LNCAP (cell line): ENCODE results near the gene RPS6KB2.

ENCODE experiments used
- CTCF ChIP-seq: fragments of 450-650 bp; IDR thresholded peaks from 2 replicates; pipeline ENCODE4 v1.5.1; 2017; ENCODE audit warnings: mild to moderate bottlenecking

RPS6KB2 gene

GRCh38 chr11:67393990-67394389, 34.3 kb upstream of the RPS6KB2 start:
- no peak for TF ChIP-seq CTCF

GRCh38 chr11:67395555-67396258, 32.6 kb upstream of the RPS6KB2 start:
- no peak for TF ChIP-seq CTCF

DNA sequence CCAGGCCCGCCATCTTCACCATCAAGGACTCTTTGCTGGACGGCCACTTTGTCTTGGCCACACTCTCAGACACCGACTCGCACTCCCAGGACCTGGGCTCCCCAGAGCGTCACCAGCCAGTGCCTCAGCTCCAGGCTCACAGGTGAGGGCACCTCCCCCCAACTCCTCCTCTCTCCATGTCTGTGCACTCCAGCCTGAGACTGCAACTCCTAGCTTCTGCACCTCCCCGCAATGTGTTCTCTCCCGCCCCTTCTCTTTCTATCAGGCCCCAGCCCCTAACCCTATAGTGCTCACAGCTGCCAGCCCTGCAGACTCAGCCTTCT, 32.1 kb upstream of the RPS6KB2 start:
- TF ChIP-seq CTCF = no peak

DNA sequence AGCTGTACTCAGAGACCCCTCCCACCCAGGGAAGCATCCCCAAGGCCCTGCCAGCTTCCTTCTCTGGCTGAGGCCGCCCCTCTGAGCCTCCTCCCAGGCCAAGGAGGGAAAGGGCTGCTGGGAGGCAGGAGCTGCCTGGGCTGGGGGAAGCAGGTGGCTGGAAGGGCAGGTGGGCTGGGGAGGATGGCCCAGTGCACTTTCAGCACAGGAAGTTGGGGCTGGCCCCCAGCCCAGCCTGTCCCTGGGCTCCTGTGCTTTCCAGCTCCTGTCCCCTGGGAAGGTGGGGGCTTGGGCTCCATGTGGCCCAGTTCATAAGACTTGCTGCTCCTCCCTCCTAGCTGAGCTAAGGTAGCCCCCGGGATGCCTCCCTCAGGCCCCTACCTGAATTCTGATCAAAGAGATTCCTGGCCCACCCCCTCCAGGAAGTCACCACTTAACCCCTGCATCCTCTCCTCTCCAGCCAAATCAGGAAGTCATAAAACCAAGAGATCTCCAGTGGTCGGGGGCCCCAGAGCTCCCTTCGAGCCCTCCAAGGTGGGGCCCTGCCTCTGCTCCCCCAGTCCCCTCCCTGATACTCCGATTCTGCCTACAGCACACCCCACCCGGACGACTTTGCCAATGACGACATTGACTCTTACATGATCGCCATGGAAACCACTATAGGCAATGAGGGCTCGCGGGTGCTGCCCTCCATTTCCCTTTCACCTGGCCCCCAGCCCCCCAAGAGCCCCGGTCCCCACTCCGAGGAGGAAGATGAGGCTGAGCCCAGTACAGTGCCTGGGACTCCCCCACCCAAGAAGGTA, 31.5 kb upstream of the RPS6KB2 start:
- TF ChIP-seq CTCF = no peak

DNA sequence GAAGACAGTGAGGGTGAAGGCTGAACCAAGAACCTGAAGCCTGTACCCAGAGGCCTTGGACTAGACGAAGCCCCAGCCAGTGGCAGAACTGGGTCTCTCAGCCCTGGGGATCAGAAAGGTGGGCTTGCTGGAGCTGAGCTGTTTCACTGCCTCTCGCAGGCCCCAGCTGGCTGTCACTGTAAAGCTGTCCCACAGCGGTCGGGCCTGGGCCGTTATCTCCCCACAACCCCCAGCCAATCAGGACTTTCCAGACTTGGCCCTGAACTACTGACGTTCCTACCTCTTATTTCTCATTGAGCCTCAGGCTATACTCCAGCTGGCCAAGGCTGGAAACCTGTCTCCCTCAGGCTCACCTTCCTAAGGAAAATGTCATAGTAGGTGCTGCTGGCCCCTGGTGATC, 30.8 kb upstream of the RPS6KB2 start:
- no peak for TF ChIP-seq CTCF

DNA sequence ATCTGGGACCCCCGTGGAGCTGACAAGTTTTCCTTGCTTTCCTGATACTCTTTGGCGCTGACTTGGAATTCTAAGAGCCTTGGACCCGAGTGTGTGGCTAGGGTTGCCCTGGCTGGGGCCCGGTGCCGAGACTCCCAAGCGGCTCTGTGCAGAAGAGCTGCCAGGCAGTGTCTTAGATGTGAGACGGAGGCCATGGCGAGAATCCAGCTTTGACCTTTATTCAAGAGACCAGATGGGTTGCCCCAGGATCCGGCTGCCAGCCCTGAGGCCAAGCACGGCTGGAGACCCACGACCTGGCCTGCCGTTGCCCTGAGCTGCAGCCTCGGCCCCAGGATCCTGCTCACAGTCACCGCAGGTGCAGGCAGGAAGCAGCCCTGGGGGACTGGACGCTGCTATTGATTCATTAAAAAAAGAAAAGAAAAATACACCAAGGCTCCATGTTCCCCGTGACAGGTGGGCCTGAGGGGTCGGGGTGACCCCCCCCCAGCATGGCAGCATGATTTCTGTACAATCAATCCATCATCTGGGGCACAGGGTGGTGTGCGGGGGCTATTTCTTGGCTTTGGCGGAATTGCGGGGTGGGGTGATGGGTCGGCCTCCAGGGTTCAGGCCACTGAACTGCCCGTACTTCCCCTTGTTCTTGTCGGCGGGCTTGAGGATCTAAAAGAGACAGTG, 30.2 kb upstream of the RPS6KB2 start:
- no peak for TF ChIP-seq CTCF

DNA sequence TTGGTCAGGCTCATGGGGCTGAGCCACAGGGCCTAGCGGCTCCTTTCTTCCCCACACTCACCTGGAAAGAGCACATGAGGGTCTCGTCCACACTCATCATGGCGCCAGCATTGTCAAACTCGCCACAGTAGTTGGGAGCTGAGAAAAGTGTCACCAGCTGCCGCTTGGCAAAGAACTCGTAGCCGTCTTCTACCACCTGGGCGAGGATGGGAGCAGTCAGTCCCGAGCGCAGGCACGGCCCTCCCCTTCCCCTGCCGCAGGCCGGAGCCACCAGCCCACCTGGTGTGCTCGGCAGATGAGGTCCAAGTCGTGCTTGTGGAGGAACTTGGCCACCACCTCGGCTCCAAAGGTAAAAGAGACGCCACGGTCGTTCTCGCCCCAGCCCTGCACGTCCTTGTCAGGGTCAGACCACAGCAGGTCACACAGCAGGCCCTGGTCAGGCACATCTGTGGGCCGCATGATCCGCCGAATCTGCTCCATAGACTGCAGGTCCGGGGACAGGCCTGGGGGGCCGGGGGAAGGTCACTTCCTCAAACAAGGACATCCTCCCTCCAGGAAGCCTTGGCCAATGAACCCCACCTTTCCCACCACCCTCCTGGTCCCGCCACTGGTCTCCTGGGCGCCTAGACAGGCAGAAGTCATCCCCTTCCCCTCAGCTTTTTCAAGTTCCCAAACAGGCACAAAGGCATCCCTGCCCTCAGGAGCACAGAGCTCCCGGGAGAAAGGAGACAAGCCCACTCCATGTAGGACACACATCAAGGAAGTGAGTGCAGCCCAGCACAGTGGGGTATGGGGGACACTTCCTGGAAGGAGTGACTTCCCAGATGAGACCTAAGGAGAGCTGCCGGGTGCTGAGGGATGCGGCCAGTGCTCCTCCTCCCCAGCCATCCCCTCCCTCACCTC, 29.4 kb upstream of the RPS6KB2 start:
- no peak for TF ChIP-seq CTCF
